Stimulated activated CD8-positive, alpha-beta memory T cell treated with anti-CD3 and anti-CD28 coated beads, Interleukin-12 subunit alpha, Interleukin-12 subunit beta, amount 100 ng/mL, for 24 hours (primary cell): ENCODE results near the gene ZNF217.
"Not testable (repeated sequence)": the region's sequence is repeated elsewhere in the genome, so short reads cannot be mapped to it uniquely, and the experiment has no call there.

ENCODE experiments used
- DNase-seq: peaks from one replicate; pipeline ENCODE4 v3.0.0-alpha.2; 2020; ENCODE audit errors: extremely low read depth

ZNF217 gene

DNA sequence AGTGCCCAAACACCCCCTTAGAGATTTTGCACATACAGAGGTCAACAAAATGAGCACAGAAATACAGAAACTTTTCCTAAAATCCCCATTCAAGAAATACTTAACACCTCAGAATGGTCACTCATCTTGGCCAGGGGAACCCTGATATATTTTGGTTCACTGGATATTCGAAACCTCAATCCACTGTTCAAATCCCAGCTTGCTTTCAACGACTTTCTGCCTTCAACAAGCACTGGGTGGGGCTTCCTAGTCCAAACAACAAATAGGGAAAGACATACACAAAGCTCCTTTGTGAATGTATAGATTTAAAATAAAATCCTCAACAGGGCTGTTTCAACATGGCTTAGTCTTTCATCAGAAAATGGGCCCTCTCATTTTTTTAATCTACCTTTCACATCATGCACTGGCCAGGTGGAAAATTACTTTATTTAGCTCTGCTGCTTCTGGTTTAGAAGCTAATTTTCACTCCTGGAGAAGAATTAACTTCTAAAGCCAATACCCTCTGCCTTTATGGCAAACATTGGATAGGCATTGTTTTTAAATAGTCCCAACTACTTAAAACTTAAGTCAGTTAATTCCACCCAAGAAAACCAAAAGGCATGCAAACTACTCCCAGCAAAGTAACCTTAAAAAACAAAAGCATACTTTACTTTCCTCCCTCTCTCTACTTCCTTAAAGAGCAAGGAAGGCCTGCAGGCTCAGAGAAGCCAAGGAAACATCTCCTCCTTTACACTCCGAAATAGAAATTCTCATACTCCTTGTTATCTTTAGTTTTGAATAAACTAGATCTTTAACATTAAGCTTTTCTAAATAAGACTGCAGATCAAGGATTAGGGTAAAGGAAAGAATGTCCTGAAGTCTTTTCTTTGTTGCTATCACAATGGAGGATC is 9.7 kb downstream of the ZNF217 start:
- not testable (repeated sequence) for DNase-seq

DNA sequence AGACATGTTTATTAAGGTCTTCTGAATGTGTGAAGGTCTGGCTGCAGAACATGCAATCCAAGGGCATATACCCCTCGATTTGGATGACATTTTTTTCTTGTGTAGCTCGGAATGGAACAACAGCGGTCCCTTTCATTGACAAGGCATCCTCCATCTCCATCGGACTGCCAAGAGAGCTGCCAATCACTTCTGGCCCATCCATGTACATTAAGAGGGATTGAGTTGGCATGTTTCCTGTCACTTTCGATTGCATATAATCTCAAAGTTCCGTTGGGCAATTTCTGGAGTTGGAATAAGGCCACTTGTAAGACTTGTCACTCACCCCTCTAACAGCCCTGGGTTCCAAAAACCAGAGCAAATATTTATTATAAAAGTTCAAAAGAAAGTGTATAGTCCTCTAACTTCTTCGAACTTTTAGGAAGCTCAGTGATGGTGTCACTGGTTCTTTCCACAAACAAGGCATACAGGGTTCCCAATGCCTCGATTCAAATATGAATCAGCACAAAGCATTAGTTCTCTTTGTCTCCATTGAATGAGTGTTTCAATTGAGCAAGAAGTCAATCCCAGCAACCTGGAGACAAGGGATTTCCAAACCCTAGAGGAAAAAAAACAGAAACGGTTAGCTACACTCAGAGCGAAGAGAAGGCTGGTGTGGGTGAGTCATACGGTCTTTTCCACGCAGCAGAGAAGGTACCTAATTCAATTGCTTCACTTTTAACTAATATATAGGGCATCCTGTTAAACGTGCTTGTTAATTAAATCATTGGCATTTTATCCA is 10.9 kb downstream of the ZNF217 start:
- DNase-seq = no peak

DNA sequence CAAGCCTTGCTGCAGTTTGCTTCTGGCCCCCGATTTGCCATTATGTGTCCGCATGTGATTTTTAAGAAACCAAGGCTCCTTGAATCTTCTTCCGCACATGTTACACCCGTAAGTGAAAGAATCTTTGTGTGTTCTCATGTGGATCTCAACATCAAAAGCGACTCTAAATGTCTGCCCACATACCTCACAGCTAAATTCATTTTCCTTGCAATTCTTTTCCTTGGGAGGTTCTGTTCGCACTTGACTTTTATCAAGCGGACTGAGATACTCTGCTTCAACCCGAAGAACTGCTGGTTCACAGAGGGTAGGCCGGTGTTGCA is 11.4 kb downstream of the ZNF217 start:
- no peak for DNase-seq

DNA sequence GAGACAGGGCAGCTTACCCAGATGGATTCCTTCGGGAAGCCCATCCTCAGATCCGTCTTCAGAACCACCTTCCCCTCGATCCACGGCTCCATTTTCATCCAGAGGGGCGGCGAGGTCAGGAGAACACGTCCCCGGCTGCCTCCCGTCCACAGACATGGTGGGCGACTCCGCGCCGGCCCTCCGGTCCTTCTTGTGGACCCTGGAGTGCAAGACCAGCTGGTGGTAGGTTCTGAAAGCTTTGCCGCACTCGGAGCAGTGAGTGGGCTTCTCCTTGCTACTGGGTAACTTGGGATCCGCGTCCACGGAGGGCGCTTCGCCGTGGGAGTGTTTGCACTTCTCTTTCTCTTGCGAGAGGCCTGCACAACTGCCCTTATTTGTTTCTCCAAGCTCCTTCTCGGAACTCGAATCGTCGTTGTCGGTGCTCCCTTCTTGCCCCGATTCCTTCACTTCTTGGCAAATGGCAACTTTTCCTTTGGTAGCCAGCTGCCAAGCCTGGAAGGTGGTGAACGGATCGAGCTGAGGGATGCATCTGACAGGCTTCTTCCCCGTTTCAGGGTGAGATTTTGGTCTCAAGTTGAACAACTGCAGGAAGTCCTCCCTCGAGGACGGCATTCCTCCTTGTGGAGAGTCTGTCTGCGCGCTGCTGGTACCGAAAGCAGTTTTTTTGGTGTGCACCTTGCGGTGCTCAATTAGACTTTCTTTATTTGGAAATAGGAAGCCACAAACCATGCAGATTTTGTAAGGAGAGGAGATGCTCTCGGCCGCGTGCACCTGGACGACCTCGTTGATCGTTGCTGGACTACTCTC is 12.0 kb downstream of the ZNF217 start:
- DNase-seq = no peak

DNA sequence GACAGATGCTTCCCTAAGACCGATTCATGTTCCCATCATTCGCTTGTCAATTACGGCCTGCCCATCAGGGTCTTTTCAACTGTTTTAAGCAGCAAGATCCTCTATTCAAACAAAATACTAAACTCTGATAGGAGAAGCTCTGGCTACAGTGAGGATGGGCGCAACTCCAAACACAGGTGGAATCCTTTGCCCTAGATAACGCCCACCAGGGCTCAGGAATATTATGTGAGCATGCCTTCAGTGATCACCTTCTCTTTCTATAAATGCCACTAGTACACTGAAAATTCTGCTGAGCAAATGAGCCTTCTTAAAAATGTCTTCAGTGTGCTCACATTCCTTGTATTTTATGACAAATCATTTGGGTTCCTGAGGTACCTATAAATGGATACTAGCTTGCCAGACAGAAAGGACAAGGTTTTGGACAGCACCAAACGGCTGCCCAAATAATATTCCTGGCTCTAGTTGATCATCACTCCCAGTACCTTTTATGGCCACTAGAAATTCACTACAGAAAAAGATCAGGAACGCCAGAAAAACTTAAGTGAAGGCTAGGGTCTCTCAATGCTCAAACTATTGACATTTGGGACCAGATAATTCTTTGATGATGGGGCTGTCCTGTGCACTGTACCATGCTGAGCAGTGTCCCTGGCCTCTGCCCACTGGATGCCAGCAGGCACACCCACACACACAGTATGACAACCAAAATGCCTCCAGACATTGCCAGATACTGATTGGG is 13.1 kb downstream of the ZNF217 start:
- DNase-seq = no peak

DNA sequence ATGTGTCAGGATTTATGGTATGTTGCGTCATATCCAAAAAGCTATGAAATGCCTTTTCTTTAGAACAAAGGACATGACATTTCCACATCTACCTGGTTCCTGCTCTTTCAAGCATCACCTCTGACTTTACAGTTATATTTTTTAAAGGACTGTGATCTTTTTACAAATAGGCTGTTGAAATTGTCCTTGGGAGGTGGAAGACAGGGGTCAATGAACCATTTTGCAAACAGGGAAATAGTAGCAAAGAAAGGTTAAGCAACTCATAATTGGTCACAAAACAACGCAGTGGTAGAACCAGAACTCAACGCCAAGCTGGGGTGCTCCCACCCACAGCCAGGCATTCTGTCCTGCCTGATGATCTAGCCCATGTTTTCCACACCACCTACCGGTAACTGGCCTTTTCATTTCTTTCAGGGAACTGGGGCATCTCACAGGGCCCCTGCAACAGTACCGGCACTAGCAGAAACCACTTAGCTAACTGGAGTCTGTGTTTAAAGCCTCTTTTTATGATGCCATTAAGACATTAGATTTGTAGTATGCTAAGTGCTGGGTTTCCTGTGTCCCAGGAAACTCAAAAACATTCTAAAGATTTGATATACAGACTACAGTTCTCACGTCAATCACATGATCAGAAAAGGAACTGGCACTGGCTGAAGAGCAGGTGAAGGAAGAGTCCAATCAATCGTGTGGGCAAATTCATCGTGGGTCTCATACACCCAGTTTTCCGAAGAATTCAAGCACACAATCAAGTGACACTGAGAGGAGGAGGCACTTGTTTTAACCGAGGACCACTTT is 13.9 kb downstream of the ZNF217 start:
- no peak for DNase-seq

DNA sequence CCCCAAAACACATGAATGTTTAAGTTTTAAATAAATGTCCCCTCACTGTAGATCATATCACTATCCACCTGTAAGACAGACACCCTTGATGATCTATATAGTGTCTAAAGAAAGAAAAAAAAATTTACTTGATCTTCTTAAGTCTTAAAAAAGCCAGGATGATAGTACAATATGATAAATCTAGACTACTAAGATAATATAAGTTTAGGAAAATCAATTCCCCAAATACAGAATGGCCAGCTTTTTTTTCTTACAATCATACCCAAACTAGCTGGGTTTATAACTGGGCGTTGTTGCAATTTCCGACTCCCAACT is 14.4 kb downstream of the ZNF217 start:
- no peak for DNase-seq

DNA sequence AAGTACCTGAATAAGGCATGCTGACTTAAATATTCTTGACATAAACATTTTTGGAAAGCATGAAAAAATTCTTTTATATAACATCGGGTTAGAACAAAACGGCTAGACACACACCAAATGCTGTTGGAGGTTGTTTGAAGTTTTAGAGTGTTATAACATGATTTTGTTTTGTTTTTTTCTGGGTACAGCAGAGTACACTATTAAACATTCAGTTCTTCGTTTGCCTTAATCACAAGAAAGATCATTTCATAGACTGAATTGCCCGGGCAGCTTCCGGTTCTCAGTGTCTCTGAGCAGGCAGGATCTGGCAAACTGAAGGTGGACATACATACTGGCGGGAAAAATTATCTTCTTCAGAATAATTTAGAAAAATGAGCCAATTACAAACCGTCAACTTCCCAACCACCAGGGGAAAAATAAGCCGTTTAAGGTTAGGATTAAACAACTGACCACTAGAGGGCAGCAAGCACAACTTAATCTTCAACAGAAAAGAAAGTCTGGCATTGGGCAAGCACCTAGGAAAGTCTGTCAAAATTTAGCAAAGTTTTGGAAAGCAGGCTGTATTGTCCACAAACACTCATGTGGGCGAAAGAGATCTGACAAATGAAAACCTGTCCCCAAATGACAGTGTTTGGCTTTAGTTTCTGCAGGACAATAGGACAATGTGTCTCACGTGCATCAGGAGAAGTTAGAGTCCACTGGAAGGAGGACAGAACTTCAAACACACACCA is 15.0 kb downstream of the ZNF217 start:
- no peak for DNase-seq

DNA sequence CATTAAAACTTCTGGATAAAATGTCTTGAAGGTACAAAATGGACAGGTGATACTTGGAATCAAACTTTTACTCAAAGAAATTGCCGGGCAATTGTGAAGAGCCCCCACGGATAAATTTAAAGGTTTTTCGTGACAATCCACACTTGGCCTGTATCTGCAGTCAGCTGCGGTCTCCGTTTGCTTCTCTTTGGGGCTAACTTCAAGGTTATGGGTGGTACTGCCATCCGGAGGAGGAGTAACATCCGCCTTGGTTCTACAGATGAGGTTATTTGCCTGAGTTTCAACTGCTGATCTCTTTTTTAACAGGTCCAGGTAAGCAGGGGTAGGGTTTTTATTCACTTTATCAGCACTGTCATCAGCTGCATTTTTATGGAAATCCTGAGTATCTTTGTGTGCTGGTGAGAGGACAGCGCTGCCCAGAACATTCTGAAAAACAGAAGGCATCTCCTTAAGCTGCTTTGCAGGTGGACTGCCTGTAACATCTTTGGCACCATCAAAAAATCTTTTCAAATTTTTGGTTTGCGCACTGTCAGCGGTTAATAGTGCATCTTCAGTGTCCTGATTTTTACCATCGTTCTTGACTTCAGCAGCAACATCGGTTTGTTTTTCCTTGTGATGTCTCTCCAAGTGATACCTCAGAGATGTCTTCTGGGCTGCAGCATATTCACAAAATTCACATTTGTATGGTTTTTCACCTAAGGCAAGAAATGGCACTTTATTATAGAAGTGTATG is 16.9 kb downstream of the ZNF217 start:
- DNase-seq = no peak

DNA sequence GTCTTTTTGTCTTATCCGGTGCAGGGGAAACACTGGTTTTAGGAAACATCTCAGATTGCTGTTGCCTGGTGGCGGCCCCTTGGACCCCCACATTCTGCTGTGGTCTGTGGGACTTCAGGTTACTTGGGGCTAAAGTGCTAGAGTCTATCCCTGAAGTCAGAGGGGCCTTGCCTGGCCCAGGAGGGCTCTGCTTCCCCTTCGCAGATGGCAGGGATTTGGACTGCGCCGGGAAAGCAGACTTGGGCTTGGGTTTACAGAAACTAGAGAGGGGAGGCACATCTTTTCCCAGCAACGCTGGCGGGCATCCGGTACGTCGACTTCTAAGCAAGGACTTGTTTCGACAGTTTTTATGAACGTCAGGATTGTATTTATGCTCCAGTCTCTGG is 17.5 kb downstream of the ZNF217 start:
- no peak for DNase-seq

DNA sequence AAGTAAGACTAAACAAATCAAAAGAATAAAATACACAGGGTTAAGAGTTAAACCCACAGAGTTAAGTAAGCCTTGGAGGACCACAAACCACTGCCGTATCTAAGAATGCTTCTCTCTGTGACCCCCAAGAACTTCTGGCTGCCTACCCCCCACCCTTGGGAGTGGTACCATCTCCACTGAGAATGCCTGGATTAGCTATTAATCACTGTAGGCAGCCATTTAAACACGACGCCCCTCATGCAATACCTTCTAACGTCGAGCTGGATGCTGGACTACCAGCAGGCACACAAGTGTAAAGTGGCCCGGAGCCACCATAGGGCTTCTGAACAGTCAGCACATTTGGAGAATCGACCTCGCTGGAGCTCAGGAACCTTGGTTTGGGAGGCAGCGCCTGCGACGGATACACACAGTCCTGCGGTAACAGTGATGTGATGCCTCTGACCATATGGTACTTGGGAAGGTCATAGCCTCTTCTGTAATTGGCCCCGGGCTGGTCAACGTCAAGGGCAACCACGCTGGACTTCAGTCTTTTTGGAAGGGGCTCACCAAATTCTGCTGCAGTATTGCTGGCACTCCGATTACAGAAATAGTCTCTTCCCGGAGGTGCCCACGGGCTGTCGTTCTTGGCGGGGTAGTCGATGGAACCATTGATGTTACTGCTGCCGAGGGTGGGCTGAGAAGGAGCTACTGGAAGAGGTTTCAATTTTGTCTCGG is 18.0 kb downstream of the ZNF217 start:
- DNase-seq = no peak

DNA sequence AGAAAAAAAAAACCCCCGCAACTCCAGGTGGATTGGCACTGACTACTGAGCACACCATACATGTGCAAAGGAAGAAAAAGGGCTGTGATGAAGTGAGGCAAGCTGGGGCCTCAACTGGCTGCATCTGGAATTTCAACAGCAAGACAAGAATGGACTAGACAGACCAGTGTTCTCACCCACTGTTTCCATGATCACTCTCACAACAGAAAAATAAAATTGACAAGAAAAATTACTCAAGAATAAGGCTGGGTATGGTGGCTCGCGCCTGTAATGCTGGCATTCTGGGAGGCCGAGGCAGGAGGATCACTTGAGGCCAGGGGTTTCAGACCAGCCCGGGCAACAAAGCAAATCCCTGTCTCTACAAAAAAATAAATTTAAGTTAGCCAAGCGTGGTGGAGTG is 18.8 kb downstream of the ZNF217 start:
- no peak for DNase-seq

DNA sequence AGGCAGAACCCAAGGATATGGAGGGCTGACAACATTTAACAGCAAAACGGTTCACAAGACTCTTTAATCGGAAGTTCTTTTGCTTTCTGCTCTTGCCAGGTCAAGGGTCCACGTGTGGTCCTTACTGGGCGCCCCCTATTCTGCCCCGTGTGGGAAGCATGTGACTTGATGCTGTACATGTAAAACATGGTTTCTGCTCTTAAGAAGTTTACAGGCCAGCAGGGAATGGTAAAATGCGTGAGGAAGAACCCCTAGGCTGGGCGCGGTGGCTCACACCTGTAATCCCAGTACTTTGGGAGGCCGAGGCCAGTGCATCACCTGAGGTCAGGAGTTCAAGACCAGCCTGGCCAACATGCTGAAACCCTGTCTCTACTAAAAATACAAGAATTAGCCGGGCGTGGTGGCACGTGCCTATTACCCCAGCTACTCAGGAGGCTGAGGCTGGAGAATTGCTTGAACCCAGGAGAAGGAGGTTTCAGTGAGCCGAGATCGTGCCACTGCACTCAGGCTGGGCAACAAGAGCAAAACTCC is 19.3 kb downstream of the ZNF217 start:
- DNase-seq = no peak

DNA sequence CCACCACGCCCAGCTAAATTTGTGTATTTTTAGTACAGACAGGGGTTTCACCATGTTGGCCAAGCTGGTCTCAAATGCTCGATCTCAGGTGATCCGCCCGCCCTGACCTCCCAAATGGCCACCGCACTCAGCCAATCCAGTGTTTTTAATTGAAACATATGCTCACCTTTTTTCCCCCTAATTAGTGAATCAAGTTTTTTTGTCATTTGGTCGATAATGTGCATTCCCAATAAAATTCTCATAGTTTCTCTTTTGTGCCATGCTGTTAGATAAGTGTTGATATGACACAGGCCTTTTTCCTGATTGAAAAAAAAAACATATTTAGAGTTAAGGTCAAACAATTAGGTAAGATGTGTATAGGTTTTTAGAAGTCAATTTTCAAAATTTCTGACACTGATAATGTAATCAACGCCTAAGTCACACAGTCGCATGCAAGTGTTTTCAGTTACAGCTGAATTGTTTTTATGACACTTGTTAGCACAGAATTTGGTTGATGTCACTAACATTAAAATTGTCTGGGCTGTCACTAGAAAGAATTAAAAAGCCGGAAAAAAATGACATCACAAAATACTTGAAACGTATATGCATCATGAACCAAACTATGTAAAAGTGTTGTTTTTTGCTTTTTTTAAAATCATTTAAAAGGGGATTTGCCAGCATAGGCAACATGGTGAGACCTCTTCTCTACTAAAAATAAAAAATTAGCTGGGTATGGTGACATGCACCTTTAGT is 21.9 kb downstream of the ZNF217 start:
- no peak for DNase-seq

DNA sequence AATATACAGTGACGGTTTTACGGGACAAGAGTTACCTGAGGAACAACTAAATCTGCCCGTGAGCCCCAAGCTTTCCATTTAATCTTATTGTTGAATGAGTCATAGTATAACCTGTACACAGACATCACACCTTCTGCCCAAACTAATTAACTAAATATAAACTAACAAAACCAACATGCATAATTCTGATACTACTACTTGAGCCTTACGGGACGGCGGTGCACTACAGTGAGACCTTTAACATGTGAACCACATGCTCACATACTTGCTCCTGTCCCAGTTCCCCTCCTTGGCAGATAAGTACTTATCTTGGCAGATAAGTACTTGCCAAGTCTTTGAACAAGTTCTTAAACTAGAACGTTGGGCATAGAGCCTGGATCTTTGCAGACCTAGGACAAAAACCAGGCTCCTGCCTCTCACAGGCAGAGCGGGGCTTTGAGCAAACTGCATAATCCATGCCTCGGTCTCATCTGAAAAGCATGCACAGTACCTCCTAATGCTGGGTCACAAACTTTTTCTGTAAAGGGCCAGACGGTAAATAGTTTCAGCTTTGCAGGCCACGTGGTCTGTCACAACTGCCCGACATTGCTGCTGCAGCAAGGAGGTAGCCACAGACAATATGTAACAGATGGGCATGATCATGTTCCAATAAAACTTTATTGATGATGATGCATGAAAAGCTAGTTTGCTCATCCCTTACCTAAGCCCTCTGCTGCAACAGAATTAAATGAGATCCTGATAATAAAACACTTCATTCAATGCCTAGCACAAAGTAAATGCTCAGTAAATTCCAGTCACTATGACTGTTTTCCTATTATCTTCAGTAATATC is 23.0 kb downstream of the ZNF217 start:
- DNase-seq = no peak

DNA sequence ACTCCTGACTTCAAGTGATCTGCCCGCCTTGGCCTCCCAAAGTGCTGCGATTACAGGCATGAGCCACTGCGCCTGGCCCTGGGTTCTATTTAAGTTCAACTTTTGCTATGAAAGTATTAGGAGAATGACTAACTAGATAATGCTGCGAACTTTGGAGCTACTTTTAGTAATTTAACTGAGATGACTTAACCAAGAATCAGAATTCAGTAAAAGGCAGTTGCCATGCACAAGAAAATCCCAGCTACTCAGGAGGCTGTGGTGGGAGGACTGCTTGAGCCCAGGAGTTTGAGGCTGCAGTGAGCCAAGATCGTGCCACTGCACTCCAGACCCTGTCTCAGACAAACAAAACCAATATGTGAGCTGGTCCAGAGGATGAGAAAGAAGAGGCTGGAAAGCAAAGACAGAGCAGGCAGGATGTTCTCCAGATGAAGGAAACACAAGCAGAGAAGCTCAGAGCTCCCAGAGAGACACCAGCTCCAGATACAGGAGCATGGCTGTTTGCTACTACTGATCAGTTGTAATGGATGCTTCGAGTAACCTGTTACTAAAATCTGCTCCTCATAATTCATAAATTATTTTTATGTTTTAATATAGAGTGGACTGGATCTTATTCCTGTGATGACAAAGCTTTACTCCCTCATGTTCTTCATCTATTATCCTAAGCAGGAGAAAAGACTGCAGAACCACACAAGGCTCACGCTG is 23.9 kb downstream of the ZNF217 start:
- DNase-seq = no peak

DNA sequence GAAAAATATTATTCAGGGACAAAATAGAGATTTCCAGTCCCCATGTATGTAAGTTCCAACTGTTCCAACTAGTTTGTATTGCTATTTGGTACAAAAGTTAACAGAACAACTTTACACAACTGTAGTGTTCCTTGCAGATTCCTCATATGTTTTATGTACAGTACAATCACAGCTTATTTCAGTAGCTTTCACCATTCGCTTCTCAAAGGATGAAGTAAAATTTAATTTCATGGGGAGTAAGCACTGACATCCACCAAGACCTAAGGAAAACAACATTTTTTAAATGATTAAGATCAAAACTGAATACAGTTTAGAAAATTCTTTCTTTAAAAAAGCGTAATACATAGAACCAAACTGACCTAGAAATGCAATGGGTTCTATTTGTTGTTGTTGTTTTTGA is 24.6 kb downstream of the ZNF217 start:
- no peak for DNase-seq
